C4-2B (cell line): ENCODE measurements around the gene CXCL16.

Source experiments
- H3K27ac ChIP-seq: fragments of 450-650 bp; 2 replicates; pipeline ENCODE4 v1.5.1; 2017
- ZFX ChIP-seq: fragments of 450-650 bp; IDR thresholded peaks from 2 replicates; pipeline ENCODE4 v1.6.1; 2017
- TF ChIP-seq, protein P1 (sequence below): fragments of 450-650 bp; conservative IDR thresholded peaks from 2 replicates; pipeline ENCODE4 v1.5.1; 2017; ENCODE audit warnings: mild to moderate bottlenecking

Gene CXCL16

DNA sequence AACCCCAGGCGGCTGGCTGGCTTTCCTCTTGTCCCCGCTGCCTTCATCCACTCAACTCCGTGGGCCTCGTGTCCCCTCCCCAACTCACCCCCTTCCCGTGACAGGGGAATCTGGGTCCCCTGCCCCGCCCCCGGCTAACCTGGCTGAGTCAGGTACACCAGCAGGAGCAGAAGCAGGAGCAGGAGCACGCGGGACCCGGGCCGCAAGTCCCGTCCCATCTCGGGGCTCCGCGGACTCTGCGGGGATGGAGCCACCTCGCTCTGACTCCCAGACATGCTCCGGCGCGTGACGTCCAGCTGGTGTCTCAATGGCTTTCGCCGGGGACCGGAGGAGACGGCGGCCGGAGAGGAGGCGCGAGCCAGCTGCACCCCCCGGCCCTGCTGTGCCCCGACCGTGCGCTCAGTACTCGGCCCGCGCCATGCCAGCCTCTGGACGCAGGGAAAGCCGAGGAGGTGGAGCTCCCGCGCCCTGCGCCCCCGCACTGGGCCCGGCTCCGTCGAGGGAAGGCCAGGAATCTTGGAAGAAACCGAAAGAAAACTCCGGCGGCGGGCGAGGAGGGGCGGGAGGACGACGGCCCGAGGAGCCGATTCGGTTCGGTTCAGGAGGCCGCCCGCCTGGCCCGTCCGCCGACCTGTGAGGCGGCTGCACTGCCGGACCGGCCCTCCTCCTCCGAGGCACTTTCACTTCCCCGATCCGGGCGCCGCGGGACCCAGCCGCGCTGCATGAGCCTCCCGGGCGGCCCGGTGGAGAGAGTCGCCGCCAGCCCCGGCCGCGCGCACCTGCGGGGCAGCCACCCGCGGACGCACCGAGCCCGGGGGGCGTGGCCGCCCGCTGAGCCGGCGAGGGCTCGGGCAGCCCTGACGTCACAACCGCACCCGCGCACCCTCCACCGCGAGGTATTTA is at the start of gene CXCL16, which contains the start of gene ZMYND15:
Gene CXCL16, minus strand, starts transcription at position 807 of the 903 bp plus-strand sequence. Its CDS starts 589 bp downstream, at position 218.
Gene ZMYND15, plus strand, starts transcription at position 712 of the 903 bp plus-strand sequence. CDS start 716 bp downstream, outside the sequence.
- TF ChIP-seq, protein P1, sequence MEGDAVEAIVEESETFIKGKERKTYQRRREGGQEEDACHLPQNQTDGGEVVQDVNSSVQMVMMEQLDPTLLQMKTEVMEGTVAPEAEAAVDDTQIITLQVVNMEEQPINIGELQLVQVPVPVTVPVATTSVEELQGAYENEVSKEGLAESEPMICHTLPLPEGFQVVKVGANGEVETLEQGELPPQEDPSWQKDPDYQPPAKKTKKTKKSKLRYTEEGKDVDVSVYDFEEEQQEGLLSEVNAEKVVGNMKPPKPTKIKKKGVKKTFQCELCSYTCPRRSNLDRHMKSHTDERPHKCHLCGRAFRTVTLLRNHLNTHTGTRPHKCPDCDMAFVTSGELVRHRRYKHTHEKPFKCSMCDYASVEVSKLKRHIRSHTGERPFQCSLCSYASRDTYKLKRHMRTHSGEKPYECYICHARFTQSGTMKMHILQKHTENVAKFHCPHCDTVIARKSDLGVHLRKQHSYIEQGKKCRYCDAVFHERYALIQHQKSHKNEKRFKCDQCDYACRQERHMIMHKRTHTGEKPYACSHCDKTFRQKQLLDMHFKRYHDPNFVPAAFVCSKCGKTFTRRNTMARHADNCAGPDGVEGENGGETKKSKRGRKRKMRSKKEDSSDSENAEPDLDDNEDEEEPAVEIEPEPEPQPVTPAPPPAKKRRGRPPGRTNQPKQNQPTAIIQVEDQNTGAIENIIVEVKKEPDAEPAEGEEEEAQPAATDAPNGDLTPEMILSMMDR, result no peak
- peak; percentile 91; the same call in 1 of the 2 replicates for TF ChIP-seq ZFX
- peak within 1 kb of the TSS; percentile 72 for H3K27ac ChIP-seq

- H3K27ac ChIP-seq, result peak within 1 kb of the TSS; percentile 87
- TF ChIP-seq ZFX, result no peak
- TF ChIP-seq, protein P1, result no peak
Observed at GRCh38 chr17:4788807-4789700, 49.3 kb upstream of the CXCL16 start, which contains the start of gene GLTPD2. TSS of gene GLTPD2 (plus strand) at chr17:4788964. CDS start at chr17:4789012, 48 bp downstream.

GRCh38 chr17:4788159-4788806 is 48.6 kb upstream of the CXCL16 start:
- TF ChIP-seq ZFX, result no peak
- TF ChIP-seq, protein P1, result no peak
- no peak overlapping the region; the same call in 1 of the 2 replicates for H3K27ac ChIP-seq

- TF ChIP-seq, protein P1, result no peak
- TF ChIP-seq ZFX, result no peak
- H3K27ac ChIP-seq, result no peak overlapping the region
Observed at GRCh38 chr17:4786516-4786915, 46.8 kb upstream of the CXCL16 start.

DNA sequence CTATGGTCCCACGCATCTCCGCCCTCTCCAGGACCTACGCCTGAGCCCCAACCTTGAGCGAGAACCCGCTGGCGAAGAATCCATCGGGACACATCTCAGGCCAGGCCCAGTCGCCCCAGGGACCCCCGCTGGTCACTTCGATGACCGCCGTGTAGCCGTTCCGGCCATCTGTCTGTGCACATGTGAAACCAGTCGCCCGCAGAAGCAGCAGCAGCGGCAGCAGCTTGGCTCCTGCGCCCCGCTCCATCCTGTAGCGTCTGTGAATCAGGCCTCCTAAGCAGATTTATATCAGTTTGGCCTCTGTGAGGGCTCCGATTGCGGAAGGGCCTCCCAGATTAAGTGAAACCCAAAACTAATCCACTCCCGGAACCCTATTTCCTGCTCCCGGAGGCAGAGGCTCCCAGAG is 46.4 kb upstream of the CXCL16 start, which contains the start of gene VMO1:
Gene VMO1, minus strand, starts transcription at position 259 of the 406 bp plus-strand sequence. Its CDS starts 12 bp downstream, at position 247.
- TF ChIP-seq, protein P1, result no peak
- H3K27ac ChIP-seq, result no peak within 1 kb of the TSS

- no peak overlapping the region for H3K27ac ChIP-seq
- TF ChIP-seq ZFX, result no peak
- TF ChIP-seq, protein P1, result no peak
Observed at GRCh38 chr17:4785311-4786105, 45.8 kb upstream of the CXCL16 start.
